ENCODE results near the gene REM2. TPM values are rescaled to one million over a fixed set of nuclear protein-coding genes. Genes with fewer than 3 reads are reported as not detected.

Gene REM2
- total and polyA plus RNA-seq, 4 donors = 0.08 to 0.14 (median 0.11) TPM; not detected in 1

DNA sequence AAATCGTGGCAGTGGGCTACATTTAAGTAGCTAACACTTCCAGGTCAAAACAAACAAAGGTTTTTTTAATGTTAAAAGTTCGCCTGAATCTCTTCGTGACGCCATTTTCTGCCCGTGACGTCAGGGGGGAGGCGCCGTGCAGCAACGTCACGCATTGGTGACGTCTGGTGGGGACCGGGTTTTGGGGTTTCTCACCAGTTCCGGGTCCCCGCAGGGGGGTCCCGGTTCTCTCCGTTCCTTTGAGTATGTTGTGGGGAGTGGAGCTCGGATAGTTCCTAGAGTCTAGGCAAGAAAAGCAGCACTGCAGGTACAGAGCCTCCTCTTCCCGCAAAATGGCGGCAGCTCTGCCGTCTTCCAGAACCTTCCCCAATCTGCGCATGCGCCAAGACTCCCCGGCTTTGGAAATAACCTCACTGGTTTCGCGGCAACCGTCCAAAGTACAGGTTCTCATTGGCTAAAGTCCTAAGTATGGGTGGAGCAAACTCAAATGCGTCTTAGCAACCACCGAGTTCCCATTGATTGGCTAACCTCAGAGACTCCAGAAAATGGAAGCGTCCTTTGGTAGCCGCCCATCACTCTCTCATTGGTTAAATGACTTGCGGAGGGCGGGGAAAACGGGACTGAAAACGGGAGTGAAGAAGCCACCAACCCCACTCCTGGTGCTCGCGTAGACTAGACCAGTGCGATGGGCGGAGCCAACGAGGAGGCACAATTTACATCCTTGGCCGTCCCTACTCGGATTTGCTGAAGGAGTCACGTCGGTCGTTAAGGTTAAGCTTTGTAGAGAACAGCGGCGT lies 36.0 kb downstream of the REM2 start, which contains the start of gene RBM23:
TSS of gene RBM23 (minus strand) at position 346 of the 797 bp plus-strand sequence.
- peak; percentile 93 to 95 for TF ChIP-seq HNF4A (conservative IDR thresholded peaks at IDR 0.05)
- TF ChIP-seq JUND (IDR thresholded peaks at IDR 0.05) = peak in 1 of 2 donors; percentile 75
- peak; percentile 53 for TF ChIP-seq ATF3 (IDR thresholded peaks at IDR 0.05)
- TF ChIP-seq RXRA (IDR thresholded peaks at IDR 0.05) = peak; percentile 62 to 65
- TF ChIP-seq RAD21 (IDR thresholded peaks at IDR 0.05) = peak in 1 of 2 donors; percentile 10
- TF ChIP-seq, protein P1, sequence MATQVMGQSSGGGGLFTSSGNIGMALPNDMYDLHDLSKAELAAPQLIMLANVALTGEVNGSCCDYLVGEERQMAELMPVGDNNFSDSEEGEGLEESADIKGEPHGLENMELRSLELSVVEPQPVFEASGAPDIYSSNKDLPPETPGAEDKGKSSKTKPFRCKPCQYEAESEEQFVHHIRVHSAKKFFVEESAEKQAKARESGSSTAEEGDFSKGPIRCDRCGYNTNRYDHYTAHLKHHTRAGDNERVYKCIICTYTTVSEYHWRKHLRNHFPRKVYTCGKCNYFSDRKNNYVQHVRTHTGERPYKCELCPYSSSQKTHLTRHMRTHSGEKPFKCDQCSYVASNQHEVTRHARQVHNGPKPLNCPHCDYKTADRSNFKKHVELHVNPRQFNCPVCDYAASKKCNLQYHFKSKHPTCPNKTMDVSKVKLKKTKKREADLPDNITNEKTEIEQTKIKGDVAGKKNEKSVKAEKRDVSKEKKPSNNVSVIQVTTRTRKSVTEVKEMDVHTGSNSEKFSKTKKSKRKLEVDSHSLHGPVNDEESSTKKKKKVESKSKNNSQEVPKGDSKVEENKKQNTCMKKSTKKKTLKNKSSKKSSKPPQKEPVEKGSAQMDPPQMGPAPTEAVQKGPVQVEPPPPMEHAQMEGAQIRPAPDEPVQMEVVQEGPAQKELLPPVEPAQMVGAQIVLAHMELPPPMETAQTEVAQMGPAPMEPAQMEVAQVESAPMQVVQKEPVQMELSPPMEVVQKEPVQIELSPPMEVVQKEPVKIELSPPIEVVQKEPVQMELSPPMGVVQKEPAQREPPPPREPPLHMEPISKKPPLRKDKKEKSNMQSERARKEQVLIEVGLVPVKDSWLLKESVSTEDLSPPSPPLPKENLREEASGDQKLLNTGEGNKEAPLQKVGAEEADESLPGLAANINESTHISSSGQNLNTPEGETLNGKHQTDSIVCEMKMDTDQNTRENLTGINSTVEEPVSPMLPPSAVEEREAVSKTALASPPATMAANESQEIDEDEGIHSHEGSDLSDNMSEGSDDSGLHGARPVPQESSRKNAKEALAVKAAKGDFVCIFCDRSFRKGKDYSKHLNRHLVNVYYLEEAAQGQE (IDR thresholded peaks at IDR 0.05) = peak; percentile 79
- TF ChIP-seq, protein P2, sequence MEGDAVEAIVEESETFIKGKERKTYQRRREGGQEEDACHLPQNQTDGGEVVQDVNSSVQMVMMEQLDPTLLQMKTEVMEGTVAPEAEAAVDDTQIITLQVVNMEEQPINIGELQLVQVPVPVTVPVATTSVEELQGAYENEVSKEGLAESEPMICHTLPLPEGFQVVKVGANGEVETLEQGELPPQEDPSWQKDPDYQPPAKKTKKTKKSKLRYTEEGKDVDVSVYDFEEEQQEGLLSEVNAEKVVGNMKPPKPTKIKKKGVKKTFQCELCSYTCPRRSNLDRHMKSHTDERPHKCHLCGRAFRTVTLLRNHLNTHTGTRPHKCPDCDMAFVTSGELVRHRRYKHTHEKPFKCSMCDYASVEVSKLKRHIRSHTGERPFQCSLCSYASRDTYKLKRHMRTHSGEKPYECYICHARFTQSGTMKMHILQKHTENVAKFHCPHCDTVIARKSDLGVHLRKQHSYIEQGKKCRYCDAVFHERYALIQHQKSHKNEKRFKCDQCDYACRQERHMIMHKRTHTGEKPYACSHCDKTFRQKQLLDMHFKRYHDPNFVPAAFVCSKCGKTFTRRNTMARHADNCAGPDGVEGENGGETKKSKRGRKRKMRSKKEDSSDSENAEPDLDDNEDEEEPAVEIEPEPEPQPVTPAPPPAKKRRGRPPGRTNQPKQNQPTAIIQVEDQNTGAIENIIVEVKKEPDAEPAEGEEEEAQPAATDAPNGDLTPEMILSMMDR (IDR thresholded peaks at IDR 0.05; ENCODE audit: low read depth, low read length, missing input control) = no peak
- TF ChIP-seq NR2F2 (IDR thresholded peaks at IDR 0.05) = no peak
- peak; percentile 47 for TF ChIP-seq FOXA1 (IDR thresholded peaks at IDR 0.05)
- TF ChIP-seq FOXA2 (IDR thresholded peaks at IDR 0.05) = no peak
- no peak for TF ChIP-seq GABPA (IDR thresholded peaks at IDR 0.05 in 1 of 2, conservative IDR thresholded peaks at IDR 0.05 in 1 of 2)
- TF ChIP-seq TAF1 (conservative IDR thresholded peaks at IDR 0.05) = no peak
- TF ChIP-seq SP1 (IDR thresholded peaks at IDR 0.05) = peak; percentile 92
- TF ChIP-seq, protein P3, sequence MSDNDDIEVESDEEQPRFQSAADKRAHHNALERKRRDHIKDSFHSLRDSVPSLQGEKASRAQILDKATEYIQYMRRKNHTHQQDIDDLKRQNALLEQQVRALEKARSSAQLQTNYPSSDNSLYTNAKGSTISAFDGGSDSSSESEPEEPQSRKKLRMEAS (IDR thresholded peaks at IDR 0.05) = no peak
- peak; percentile 87 for TF ChIP-seq HNF4G (IDR thresholded peaks at IDR 0.05)
- peak; percentile 100 for TF ChIP-seq YY1 (IDR thresholded peaks at IDR 0.05)
- TF ChIP-seq, protein P4, sequence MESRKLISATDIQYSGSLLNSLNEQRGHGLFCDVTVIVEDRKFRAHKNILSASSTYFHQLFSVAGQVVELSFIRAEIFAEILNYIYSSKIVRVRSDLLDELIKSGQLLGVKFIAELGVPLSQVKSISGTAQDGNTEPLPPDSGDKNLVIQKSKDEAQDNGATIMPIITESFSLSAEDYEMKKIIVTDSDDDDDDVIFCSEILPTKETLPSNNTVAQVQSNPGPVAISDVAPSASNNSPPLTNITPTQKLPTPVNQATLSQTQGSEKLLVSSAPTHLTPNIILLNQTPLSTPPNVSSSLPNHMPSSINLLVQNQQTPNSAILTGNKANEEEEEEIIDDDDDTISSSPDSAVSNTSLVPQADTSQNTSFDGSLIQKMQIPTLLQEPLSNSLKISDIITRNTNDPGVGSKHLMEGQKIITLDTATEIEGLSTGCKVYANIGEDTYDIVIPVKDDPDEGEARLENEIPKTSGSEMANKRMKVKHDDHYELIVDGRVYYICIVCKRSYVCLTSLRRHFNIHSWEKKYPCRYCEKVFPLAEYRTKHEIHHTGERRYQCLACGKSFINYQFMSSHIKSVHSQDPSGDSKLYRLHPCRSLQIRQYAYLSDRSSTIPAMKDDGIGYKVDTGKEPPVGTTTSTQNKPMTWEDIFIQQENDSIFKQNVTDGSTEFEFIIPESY (IDR thresholded peaks at IDR 0.05) = peak; percentile 78
- TF ChIP-seq EGR1 (IDR thresholded peaks at IDR 0.05; ENCODE audit: low read depth in 2 of 2) = peak; percentile 26 to 53
- Histone ChIP-seq H3K4me1 (ENCODE audit: control insufficient read depth in 4 of 4, insufficient read depth in 4 of 4, low read length in 3 of 4) (peaks cover 10 to 33% (median 21%) of the 10 kb centered on the region in 4 donors), H3K27ac (ENCODE audit: low read depth in 1 of 2, low read length in 2 of 2) (peak within 1 kb of the TSS; percentile 100), H3K9me3 (ENCODE audit: control insufficient read depth in 4 of 4, low read length in 3 of 4) (no peaks in the 10 kb centered on the region), H3K9ac (ENCODE audit: low read depth in 1 of 2, low read length in 2 of 2) (peak within 1 kb of the TSS; percentile 100), H3K27me3 (ENCODE audit: control insufficient read depth in 4 of 4, insufficient read depth in 4 of 4, low read length in 3 of 4) (no peaks in the 10 kb centered on the region), H3K36me3 (ENCODE audit: control insufficient read depth in 4 of 4, insufficient read depth in 3 of 4, low read depth in 1 of 4, low read length in 3 of 4) (peaks cover 7 to 31% (median 20%) of the 10 kb centered on the region in 4 donors), H3K4me3 (ENCODE audit: low read depth in 1 of 3, low read length in 3 of 3) (peak within 1 kb of the TSS; percentile 54 to 98 (median 90))
- peak; percentile 99 for DNase-seq (ENCODE audit: low spot score)
- WGBS = under 1% methylated on average over 46 of the region's 46 CpGs

Data from liver (tissue), 9 donors.